Measurements from ENCODE around the gene TTLL9.

DNA sequence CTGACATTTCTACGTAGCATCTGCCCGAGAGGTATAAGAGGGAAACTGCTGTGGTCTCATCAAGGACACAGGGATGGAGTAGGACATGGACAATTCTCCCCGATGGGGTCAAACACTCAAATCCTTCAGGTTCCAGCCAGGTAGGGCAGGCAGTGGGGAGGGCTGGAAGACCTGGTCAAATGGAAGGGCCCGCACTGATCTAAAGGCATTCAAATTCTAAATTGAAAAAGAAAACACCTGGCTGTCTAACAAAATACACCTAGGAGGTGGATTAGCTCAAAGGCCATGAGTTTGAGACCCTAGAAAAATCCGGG, 8.3 kb upstream of the TTLL9 start:
- TF ChIP-seq, protein P1, sequence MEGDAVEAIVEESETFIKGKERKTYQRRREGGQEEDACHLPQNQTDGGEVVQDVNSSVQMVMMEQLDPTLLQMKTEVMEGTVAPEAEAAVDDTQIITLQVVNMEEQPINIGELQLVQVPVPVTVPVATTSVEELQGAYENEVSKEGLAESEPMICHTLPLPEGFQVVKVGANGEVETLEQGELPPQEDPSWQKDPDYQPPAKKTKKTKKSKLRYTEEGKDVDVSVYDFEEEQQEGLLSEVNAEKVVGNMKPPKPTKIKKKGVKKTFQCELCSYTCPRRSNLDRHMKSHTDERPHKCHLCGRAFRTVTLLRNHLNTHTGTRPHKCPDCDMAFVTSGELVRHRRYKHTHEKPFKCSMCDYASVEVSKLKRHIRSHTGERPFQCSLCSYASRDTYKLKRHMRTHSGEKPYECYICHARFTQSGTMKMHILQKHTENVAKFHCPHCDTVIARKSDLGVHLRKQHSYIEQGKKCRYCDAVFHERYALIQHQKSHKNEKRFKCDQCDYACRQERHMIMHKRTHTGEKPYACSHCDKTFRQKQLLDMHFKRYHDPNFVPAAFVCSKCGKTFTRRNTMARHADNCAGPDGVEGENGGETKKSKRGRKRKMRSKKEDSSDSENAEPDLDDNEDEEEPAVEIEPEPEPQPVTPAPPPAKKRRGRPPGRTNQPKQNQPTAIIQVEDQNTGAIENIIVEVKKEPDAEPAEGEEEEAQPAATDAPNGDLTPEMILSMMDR (IDR thresholded peaks at IDR 0.05), result no peak
- TF ChIP-seq EZH2 (IDR thresholded peaks at IDR 0.05; ENCODE audit: borderline replicate concordance, insufficient read depth, low read depth, low read length, poor library complexity, severe bottlenecking), result no peak

All from B cell (primary cell).